Progenitor cell of endocrine pancreas (in vitro differentiated cells): ENCODE data around the gene ADRA2B. TPM values are rescaled to one million over a fixed set of nuclear protein-coding genes. Genes with fewer than 3 reads are reported as not detected.

ENCODE experiments used
- DNase-seq: peaks from one replicate; pipeline ENCODE4 v3.0.0; 2021; ENCODE audit warnings: low spot score; ENCODE audit not compliant: unreplicated experiment
- H3K27ac Mint-ChIP-seq: 2 replicates; pipeline ENCODE4 v1.8.0; 2021; ENCODE audit warnings: mild to moderate bottlenecking, moderate library complexity, mixed read lengths
- H3K27me3 Mint-ChIP-seq: 2 replicates; pipeline ENCODE4 v1.8.0; 2021; ENCODE audit warnings: mixed read lengths
- H3K36me3 Mint-ChIP-seq: 2 replicates; pipeline ENCODE4 v1.8.0; 2022; ENCODE audit warnings: mixed read lengths; ENCODE audit not compliant: insufficient read depth
- H3K4me1 Mint-ChIP-seq: 2 replicates; pipeline ENCODE4 v1.8.0; 2021; ENCODE audit warnings: low read depth, mixed read lengths
- H3K4me3 Mint-ChIP-seq: 2 replicates; pipeline ENCODE4 v1.8.0; 2021; ENCODE audit warnings: low read depth, mild to moderate bottlenecking, moderate library complexity, mixed read lengths
- H3K9me3 Mint-ChIP-seq: 2 replicates; pipeline ENCODE4 v1.8.0; 2021; ENCODE audit warnings: low read depth, mixed read lengths
- total RNA-seq: library from RNA; stranded (reverse); gene quantifications from 2 replicates; pipeline ENCODE4 v1.2.1, GENCODE V29; 2021
- TF ChIP-seq, protein P1 (sequence below): fragments of 200-600 bp; sonication (generic); IDR thresholded peaks from one replicate; pipeline ENCODE4 v1.5.0; 2021; ENCODE audit warnings: antibody characterized with exemption, mild to moderate bottlenecking; ENCODE audit not compliant: unreplicated experiment

The ADRA2B gene
- total RNA-seq, 1 donor from 2014 or later = 0.69 TPM

DNA sequence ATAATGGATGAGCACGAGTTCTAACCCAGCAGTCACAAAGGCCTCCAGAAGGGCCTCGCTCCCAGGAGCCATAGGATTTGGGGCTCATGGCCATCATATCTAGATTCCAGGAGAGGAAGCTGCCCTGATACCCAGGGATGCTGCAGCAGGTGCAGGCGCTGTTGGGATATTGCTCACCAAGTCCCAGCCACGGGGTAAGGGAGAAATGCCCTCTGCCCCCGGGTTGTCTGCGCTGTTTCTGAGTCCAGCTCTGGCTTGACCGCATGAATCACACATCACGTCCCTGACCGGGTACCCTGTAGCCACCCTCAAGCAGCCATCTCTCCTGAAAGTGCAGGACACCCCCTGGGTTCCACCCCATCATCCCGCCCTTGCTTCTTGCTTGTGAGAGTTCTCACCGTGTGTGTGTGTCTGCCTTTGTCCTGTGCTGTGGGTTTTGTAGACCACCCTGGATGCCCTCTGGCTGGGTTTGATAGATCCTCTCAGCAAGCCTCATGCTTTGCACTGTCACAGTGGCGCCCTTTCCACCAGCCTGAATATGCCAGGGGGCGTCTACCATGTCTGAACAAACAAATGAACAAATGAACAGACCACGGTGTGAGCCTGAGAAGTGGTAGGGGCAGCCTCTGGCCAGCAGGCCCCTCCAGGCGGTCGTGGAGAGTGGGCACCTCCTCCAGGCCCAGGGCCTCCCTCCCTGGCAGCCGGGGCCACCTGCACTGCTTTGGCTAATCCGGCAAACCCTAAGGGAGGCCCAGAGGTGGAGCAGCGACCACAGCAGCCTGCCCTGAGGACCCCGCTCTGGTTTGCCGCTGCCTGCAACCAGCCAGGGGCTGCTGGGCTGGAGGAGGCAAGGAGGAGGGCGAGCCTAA is 32.1 kb downstream of the ADRA2B start:
- no peaks in the 10 kb centered on the region for H3K9me3 Mint-ChIP-seq
- no peaks in the 10 kb centered on the region for H3K36me3 Mint-ChIP-seq
- H3K4me1 Mint-ChIP-seq = no peaks in the 10 kb centered on the region
- DNase-seq = no peak
- peaks cover 4% of the 10 kb centered on the region for H3K27me3 Mint-ChIP-seq
- H3K27ac Mint-ChIP-seq = no peak overlapping the region
- TF ChIP-seq, protein P1, sequence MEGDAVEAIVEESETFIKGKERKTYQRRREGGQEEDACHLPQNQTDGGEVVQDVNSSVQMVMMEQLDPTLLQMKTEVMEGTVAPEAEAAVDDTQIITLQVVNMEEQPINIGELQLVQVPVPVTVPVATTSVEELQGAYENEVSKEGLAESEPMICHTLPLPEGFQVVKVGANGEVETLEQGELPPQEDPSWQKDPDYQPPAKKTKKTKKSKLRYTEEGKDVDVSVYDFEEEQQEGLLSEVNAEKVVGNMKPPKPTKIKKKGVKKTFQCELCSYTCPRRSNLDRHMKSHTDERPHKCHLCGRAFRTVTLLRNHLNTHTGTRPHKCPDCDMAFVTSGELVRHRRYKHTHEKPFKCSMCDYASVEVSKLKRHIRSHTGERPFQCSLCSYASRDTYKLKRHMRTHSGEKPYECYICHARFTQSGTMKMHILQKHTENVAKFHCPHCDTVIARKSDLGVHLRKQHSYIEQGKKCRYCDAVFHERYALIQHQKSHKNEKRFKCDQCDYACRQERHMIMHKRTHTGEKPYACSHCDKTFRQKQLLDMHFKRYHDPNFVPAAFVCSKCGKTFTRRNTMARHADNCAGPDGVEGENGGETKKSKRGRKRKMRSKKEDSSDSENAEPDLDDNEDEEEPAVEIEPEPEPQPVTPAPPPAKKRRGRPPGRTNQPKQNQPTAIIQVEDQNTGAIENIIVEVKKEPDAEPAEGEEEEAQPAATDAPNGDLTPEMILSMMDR = no peak
- no peak overlapping the region for H3K4me3 Mint-ChIP-seq

DNA sequence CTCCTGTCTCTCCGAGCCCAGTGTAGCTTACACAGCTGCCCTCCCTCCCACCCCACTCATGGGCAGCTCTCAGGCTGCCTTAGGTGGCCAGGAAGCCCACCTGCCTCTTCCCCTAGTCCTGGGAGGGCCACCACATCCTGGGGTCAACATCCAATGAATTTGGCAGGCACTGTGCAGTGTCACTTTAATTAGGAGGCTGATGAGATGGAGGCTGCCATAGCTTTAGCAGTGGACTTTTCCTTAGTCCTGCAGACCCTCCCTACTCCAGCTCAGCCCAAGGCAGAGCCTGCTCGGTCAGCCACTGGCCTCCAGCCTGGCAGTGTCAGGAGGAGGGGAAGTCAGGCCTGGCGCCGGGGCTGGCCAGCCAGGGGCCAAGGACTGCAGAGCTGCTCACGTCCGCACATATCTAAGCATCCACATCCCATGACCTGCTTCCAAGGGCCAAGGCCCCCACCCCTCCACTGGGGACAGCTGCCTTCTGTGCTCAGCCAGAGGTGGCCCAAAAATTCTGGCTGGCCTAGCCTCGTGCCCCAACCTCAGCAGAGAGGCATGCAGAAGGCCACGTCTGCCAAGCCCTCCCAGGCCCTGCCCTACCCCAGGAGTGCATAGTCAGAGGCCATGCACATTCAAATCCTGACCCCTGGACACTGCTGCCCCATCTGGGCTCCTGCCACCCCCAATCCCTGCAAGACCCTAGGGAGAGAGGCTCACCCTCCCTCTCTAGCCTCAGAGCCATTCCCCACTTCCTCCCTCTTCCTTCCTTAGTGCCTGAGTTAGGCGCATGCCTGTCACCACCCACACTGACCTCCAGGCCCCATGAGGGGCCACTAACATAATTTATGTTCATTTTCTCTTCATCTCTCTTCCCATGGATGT is 33.1 kb downstream of the ADRA2B start:
- Mint-ChIP-seq H3K27me3 (peaks cover 4% of the 10 kb centered on the region), H3K36me3 (no peaks in the 10 kb centered on the region), H3K9me3 (no peaks in the 10 kb centered on the region), H3K4me1 (no peaks in the 10 kb centered on the region), H3K4me3 (no peak overlapping the region), H3K27ac (no peak overlapping the region)
- TF ChIP-seq, protein P1 = no peak
- no peak for DNase-seq

DNA sequence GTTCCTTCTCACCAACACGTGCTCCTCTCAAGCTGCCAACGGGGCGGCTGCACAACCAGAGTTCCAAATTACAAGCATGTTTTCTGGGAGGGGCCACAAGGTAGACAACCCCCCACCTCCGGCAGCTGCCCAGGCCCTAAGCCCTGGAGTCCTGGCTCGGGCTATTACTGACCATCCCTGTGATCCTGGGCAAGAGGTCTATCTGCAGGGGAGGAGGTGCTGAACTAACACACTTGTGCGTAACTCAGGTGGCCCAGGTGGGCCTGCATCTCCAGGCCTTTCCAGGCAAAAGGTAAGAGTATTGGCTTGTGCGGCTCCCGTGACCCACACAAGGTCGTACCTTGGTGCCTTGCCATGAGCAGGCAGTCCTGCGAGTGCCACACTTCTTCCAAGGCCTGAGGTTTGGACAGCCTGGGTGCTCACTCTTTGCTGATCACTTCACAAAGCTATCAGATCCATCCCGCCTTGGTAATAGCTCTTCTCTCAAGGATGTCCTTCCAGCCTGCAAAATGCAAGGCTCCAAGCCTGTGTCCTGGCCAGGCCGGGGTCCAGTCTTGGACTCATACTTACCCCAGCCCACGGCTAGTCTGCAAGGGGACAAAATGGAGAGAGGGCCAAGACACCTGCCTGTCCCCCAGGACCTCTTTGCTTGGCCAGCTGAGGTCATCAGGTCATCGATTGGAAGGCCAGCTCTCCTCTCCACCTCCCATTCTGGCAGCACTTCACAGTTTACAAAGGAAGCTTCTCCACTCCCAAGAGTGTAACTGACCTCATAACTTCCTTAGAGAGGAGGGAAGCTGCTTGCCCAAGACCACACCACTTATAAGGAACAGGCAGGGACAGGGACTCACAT is 33.9 kb downstream of the ADRA2B start:
- no peaks in the 10 kb centered on the region for H3K9me3 Mint-ChIP-seq
- no peak for DNase-seq
- no peak overlapping the region for H3K4me3 Mint-ChIP-seq
- no peak overlapping the region for H3K27ac Mint-ChIP-seq
- H3K36me3 Mint-ChIP-seq = no peaks in the 10 kb centered on the region
- no peaks in the 10 kb centered on the region for H3K4me1 Mint-ChIP-seq
- TF ChIP-seq, protein P1 = no peak
- peaks cover 4% of the 10 kb centered on the region for H3K27me3 Mint-ChIP-seq

DNA sequence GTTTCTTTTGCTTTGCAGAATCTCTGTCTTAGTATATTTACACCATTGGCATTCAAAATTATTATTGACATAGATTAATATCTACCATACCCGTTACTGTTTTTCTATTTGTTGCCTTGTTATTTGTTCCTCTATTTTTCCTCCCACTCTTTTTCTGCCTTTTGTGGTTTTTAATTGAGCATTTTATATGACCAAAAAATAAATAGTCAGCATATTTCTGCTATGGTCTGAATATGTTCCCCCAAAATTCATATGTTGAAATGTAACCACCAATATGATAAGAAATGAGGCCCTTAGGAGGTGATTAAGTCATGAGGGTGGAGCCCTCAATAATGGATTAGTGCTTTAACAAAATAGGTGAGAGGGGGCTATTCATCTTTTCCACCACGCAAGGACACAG is 35.3 kb downstream of the ADRA2B start:
- H3K4me3 Mint-ChIP-seq = no peak overlapping the region
- no peak overlapping the region for H3K27ac Mint-ChIP-seq
- TF ChIP-seq, protein P1 = no peak
- DNase-seq = no peak
- peaks cover 4% of the 10 kb centered on the region for H3K27me3 Mint-ChIP-seq
- peaks cover 1% of the 10 kb centered on the region for H3K9me3 Mint-ChIP-seq
- no peaks in the 10 kb centered on the region for H3K36me3 Mint-ChIP-seq
- no peaks in the 10 kb centered on the region for H3K4me1 Mint-ChIP-seq
